AG10803 (cell line): ENCODE measurements around the gene GRIK2.

Experiments used
- DNase-seq: peaks from one replicate; pipeline ENCODE4 v3.0.0; 2010; ENCODE audit warnings: low read depth
- H3K4me3 ChIP-seq: 2 replicates; pipeline ENCODE4 v1.5.1; 2011; ENCODE audit warnings: mild to moderate bottlenecking, low read length, control low read depth
- TF ChIP-seq, protein P1 (sequence below): conservative IDR thresholded peaks from 2 replicates; pipeline ENCODE4 v1.5.1; 2011; ENCODE audit warnings: mild to moderate bottlenecking, low read length, control low read depth, inconsistent platforms

GRIK2 gene

DNA sequence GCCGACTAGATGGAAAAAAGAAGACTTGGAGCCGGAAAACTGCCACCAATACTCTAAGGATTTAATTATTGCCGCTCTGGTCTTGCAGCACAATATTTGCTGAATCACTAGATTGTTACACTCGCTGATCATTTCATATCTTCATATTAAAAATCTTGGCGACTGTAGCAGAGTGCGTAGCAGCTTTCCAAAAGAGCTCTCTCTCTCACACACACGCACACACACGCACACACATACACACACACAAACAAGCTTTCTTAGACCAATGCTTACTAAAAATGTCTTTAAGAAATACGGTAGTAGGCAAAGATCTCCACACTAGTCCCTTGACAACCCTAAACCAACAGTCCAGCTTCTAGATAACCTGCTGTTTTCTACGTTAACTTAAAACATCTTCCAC, 7.7 kb downstream of the GRIK2 start:
- no peak for DNase-seq
- TF ChIP-seq, protein P1, sequence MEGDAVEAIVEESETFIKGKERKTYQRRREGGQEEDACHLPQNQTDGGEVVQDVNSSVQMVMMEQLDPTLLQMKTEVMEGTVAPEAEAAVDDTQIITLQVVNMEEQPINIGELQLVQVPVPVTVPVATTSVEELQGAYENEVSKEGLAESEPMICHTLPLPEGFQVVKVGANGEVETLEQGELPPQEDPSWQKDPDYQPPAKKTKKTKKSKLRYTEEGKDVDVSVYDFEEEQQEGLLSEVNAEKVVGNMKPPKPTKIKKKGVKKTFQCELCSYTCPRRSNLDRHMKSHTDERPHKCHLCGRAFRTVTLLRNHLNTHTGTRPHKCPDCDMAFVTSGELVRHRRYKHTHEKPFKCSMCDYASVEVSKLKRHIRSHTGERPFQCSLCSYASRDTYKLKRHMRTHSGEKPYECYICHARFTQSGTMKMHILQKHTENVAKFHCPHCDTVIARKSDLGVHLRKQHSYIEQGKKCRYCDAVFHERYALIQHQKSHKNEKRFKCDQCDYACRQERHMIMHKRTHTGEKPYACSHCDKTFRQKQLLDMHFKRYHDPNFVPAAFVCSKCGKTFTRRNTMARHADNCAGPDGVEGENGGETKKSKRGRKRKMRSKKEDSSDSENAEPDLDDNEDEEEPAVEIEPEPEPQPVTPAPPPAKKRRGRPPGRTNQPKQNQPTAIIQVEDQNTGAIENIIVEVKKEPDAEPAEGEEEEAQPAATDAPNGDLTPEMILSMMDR = no peak
- no peak overlapping the region for H3K4me3 ChIP-seq

DNA sequence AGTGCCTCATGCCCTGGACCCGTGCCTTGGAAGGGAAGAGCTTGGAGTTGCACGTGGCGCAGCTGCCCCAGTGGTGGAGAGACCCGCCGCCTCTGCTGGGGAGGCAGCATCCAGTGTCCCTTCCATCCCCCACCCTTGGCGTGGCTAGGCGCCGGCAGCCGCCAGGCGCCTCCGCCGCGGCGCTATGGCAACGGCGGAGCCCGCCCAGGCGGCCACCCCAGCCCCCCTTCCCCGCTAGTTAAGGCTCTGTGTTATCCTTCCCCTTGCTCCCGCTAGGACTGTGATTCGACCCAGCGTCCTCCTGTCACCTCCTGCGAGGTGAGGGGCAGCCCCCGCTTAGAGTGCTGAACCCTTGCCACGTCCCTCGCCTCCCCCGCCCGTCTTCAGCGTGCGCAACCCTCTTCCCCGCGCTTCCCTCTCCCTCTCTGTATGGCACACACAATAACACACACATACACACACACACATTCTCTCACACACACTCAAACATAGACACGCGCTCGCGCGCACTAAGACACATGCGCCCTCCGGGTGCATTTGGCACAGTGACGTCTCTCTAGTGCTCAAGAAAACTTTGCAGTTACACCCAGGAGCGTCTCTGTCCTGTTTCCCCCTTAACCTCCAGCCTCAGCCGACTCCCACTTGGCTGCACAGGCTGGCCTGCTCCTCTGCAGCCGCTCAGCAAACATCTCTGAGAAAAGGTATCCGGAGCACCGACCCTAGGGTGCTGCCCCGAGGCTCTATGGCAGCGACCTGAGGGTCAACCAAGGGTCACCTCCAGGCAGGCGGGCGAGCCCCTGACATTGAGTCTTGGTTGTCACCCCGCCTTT, 8.5 kb downstream of the GRIK2 start:
- TF ChIP-seq, protein P1 = no peak
- peak; percentile 23 for DNase-seq
- peak overlapping the region; percentile 50 for H3K4me3 ChIP-seq

DNA sequence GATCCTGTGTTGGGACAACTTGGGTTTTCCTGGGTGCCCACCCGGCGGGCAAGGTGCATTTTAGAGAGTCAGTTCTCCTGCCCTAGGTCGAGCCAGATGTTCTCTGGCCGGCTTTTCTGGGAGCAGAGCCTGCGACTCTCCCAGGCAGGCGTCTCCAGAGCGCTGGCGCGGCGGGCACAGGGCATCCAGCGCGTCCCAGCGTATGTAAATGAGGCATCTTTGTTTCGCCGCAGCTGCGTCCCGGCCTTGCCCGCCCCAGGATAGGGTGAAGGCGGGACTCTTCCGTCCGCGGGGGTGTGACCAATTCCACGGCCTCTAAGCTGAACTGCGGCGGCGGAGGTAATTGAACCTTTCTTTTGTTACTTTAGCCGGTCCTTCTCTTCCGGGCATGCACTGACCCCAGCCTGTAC, 9.1 kb downstream of the GRIK2 start:
- DNase-seq = no peak
- TF ChIP-seq, protein P1 = no peak
- H3K4me3 ChIP-seq = peak overlapping the region; percentile 50

DNA sequence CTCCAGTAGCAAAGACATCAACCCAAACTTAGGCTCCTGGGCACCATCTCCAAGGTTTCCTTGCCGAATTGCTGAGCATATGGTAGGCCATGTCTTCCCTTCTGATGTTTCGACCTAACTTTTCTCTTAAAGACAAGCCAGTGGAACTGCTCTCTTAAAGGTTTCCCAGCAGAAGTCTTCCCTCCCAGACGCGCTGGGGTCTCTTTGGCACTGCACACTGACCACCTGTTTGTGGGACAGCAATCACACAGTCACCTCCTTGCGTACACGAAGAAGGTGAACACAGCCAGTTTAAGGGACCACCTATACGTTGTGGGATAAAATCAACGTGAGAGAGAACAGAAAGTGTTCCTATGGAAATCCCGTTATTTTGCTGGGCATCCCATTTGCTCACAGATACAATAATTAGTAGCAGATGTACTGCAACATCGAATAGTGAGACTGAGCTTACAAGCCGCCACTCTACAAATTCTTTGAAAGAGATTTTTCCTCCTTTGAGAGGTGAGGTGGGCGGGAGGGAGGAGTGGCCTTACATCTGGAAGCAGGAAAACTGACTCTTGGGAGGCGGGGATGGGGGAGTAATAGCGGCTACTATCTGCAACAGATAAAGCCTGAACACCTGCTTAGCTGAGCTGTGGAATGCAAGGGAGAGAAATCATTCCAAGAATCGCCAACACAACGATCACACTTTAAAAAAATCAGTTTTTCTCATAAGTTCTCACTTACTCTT, 9.9 kb downstream of the GRIK2 start:
- TF ChIP-seq, protein P1 = no peak
- no peak for DNase-seq
- no peak overlapping the region for H3K4me3 ChIP-seq

DNA sequence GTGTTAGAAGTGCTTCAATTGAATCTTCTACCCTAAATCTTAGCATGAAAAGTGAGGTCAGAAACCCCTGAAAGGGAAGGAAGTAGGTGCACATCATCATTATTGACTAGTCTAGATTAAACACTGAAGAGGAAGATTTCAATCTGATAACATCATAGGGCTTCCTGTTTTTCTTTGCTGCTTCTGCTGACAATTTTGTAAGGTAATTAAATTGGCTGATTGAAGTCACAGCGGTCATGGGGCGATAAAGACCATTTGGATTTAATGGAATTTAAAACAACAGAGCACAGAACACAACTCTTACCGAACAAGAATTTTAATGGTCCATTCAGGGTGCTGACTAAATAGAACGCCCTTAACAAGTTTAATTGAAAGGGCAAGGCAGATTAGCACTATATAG, 11.3 kb downstream of the GRIK2 start:
- TF ChIP-seq, protein P1 = no peak
- no peak for DNase-seq
- H3K4me3 ChIP-seq = no peak overlapping the region

DNA sequence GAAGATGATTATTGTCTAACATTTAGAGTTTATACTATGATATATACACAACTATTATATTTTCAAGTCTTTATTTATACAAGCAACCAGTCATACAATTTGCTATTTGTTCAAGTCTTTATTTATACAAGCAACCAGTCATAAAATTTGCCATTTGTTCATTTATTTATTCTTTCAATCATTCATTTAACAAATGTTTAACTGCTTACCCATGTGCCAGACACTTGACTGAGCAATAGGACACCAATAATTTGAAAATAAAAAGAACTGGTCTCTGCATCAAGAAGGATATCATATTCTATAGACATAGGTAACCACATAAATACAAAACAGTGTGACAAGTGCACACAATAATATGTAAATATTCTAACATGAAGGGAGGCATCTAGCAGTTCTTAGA, 20.3 kb downstream of the GRIK2 start:
- TF ChIP-seq, protein P1 = no peak
- H3K4me3 ChIP-seq = no peak overlapping the region
- DNase-seq = no peak

DNA sequence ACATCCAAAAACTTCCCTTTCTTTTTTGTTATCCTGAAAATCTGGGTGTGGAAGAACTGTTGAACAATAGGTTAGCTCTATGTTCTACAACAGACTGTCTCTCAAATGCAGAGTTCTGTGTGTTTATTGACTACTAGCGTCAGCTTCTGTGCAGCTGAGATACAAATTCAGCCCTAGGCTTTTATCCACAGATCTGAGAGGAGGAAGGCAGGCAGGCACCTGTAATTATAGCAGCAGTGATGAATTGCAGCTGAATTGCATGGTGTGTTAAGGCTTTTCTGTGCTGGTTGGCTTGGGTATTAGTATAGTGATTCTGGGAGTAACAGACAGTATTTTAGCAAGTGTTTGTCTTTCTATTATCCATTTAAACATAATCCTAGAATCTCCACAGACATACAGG, 24.4 kb downstream of the GRIK2 start:
- no peak for DNase-seq
- H3K4me3 ChIP-seq = no peak overlapping the region
- TF ChIP-seq, protein P1 = no peak
